Upper lobe of right lung (tissue), 1 donor: ENCODE results near the gene OSBPL8. TPM values are rescaled to one million over a fixed set of nuclear protein-coding genes. Genes with fewer than 3 reads are reported as not detected.

ENCODE experiments used
- ATAC-seq: fragments of 200-7000 bp; cut with Tn5 transposase; one replicate; pipeline ENCODE4 v1.9.1; 2020; ENCODE audit warnings: mild to moderate bottlenecking, moderate library complexity
- DNase-seq: peaks from one replicate; pipeline ENCODE4 v3.0.0-alpha.2; 2020
- H3K27ac ChIP-seq: fragments of 200-600 bp; one replicate; pipeline ENCODE4 v1.8.0; 2022
- H3K27me3 ChIP-seq: fragments of 200-600 bp; one replicate; pipeline ENCODE4 v1.8.0; 2022; ENCODE audit warnings: mild to moderate bottlenecking
- H3K36me3 ChIP-seq: fragments of 200-600 bp; one replicate; pipeline ENCODE4 v1.8.0; 2022
- H3K4me1 ChIP-seq: fragments of 200-600 bp; one replicate; pipeline ENCODE4 v1.8.0; 2022
- H3K4me3 ChIP-seq: fragments of 200-600 bp; one replicate; pipeline ENCODE4 v1.8.0; 2022; ENCODE audit warnings: mild to moderate bottlenecking
- H3K9me3 ChIP-seq: fragments of 200-600 bp; one replicate; pipeline ENCODE4 v1.8.0; 2022
- intact Hi-C: fragments of 100-400 bp; cut with DNase I; formaldehyde crosslinking; loops from one replicate; pipeline ENCODE4 v1.11.0; 2022
- long read RNA-seq: library from polyadenylated mRNA; unstranded; transcript quantifications from one replicate; pipeline ENCODE4 v2.0.0, GENCODE V29; 2021
- total RNA-seq: library from RNA; stranded (reverse); fragmentation: NEBNext Ultra II Directional; extraction: Animal tissue kit (Norgen Biotek cat#: 25700); gene quantifications from one replicate; pipeline ENCODE4 v1.2.1, GENCODE V29; 2021
- TF ChIP-seq, protein P1 (sequence below): fragments of 200-600 bp; IDR thresholded peaks from one replicate; pipeline ENCODE4 v1.8.0; 2022; ENCODE audit warnings: antibody characterized with exemption
- donor health status: DM: no; HTN: yes; CAD: no; lungs with severe emphysema.

The OSBPL8 gene, protein sequence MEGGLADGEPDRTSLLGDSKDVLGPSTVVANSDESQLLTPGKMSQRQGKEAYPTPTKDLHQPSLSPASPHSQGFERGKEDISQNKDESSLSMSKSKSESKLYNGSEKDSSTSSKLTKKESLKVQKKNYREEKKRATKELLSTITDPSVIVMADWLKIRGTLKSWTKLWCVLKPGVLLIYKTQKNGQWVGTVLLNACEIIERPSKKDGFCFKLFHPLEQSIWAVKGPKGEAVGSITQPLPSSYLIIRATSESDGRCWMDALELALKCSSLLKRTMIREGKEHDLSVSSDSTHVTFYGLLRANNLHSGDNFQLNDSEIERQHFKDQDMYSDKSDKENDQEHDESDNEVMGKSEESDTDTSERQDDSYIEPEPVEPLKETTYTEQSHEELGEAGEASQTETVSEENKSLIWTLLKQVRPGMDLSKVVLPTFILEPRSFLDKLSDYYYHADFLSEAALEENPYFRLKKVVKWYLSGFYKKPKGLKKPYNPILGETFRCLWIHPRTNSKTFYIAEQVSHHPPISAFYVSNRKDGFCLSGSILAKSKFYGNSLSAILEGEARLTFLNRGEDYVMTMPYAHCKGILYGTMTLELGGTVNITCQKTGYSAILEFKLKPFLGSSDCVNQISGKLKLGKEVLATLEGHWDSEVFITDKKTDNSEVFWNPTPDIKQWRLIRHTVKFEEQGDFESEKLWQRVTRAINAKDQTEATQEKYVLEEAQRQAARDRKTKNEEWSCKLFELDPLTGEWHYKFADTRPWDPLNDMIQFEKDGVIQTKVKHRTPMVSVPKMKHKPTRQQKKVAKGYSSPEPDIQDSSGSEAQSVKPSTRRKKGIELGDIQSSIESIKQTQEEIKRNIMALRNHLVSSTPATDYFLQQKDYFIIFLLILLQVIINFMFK
- total RNA-seq: 97.3 TPM
- long read RNA-seq, full-length matches to known transcripts: 6 of 48 reads
- long read RNA-seq, partial matches to known transcripts: 23 of 48 reads
- long read RNA-seq, other reads (novel, unspliced or antisense): 19 of 48 reads

GRCh38 chr12:76559400-76560085 lies at the start of gene OSBPL8:
TSS of gene OSBPL8 (minus strand) at chr12:76559771. CDS start at chr12:76487551, 72,220 bp downstream.
- ATAC-seq (peak; percentile 98), DNase-seq (peak; percentile 99)
- Histone ChIP-seq H3K4me3 (peak within 1 kb of the TSS; percentile 91), H3K4me1 (peaks cover 20% of the 10 kb centered on the region), H3K27ac (peak within 1 kb of the TSS; percentile 91), H3K27me3 (no peaks in the 10 kb centered on the region), H3K9me3 (no peaks in the 10 kb centered on the region), H3K36me3 (no peaks in the 10 kb centered on the region)
- TF ChIP-seq, protein P1, sequence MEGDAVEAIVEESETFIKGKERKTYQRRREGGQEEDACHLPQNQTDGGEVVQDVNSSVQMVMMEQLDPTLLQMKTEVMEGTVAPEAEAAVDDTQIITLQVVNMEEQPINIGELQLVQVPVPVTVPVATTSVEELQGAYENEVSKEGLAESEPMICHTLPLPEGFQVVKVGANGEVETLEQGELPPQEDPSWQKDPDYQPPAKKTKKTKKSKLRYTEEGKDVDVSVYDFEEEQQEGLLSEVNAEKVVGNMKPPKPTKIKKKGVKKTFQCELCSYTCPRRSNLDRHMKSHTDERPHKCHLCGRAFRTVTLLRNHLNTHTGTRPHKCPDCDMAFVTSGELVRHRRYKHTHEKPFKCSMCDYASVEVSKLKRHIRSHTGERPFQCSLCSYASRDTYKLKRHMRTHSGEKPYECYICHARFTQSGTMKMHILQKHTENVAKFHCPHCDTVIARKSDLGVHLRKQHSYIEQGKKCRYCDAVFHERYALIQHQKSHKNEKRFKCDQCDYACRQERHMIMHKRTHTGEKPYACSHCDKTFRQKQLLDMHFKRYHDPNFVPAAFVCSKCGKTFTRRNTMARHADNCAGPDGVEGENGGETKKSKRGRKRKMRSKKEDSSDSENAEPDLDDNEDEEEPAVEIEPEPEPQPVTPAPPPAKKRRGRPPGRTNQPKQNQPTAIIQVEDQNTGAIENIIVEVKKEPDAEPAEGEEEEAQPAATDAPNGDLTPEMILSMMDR: peak; percentile 31
- intact Hi-C loops: no loop called here

GRCh38 chr12:76608070-76608469 lies 48.5 kb upstream of the OSBPL8 start:
- no peaks in the 10 kb centered on the region for H3K4me1 ChIP-seq
- intact Hi-C loops: no loop called here
- no peaks in the 10 kb centered on the region for H3K9me3 ChIP-seq
- no peak overlapping the region for H3K4me3 ChIP-seq
- no peaks in the 10 kb centered on the region for H3K36me3 ChIP-seq
- DNase-seq (no peak), ATAC-seq (no peak)
- no peak overlapping the region for H3K27ac ChIP-seq
- no peaks in the 10 kb centered on the region for H3K27me3 ChIP-seq
- TF ChIP-seq, protein P1: no peak

DNA sequence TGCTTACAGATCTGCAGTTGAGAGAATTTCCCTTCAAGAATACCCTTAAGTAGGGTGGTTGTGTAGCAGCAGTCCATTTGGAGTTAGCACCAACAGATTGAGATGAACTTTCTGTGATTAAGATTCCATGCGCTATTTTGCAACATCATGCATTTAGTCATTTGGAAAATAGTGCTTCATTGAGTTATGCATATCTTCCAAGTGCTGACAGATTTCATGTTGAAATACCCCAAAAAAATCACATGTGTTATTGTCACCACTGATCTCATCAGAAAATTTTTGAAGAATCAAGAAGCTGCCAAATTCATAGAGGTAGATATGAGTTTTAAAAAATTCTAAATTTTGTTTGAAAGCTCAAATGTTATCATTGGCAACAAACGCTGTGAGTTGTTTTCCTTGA lies 35.5 kb upstream of the OSBPL8 start:
- H3K27ac ChIP-seq: no peak overlapping the region
- H3K27me3 ChIP-seq: no peaks in the 10 kb centered on the region
- H3K36me3 ChIP-seq: no peaks in the 10 kb centered on the region
- no peaks in the 10 kb centered on the region for H3K9me3 ChIP-seq
- ATAC-seq (no peak), DNase-seq (no peak)
- H3K4me3 ChIP-seq: no peak overlapping the region
- intact Hi-C loops: no loop called here
- TF ChIP-seq, protein P1: no peak
- no peaks in the 10 kb centered on the region for H3K4me1 ChIP-seq

GRCh38 chr12:76591476-76591875 lies 31.9 kb upstream of the OSBPL8 start:
- intact Hi-C loops: no loop called here
- Histone ChIP-seq H3K4me3 (no peak overlapping the region), H3K27me3 (no peaks in the 10 kb centered on the region), H3K27ac (no peak overlapping the region), H3K9me3 (no peaks in the 10 kb centered on the region), H3K4me1 (peaks cover 8% of the 10 kb centered on the region), H3K36me3 (no peaks in the 10 kb centered on the region)
- TF ChIP-seq, protein P1: no peak
- DNase-seq (no peak), ATAC-seq (no peak)

GRCh38 chr12:76590131-76590530 lies 30.6 kb upstream of the OSBPL8 start:
- intact Hi-C loops: no loop called here
- ATAC-seq (no peak), DNase-seq (no peak)
- H3K9me3 ChIP-seq: no peaks in the 10 kb centered on the region
- H3K27ac ChIP-seq: no peak overlapping the region
- H3K36me3 ChIP-seq: no peaks in the 10 kb centered on the region
- H3K4me1 ChIP-seq: peaks cover 8% of the 10 kb centered on the region
- TF ChIP-seq, protein P1: no peak
- H3K27me3 ChIP-seq: no peaks in the 10 kb centered on the region
- H3K4me3 ChIP-seq: no peak overlapping the region
